OCI-LY7 (cell line): Measurements from ENCODE around the gene MAN2C1. TPM values are rescaled to one million over a fixed set of nuclear protein-coding genes. Genes with fewer than 3 reads are reported as not detected.
"Not testable (repeated sequence)": the region's sequence is repeated elsewhere in the genome, so short reads cannot be mapped to it uniquely, and the experiment has no call there.

Experiments
- BruUV-seq: library from RNA; stranded (reverse); fragments of 400-500 nt; replicated peaks from 2 replicates; lab custom pipeline; 2021; lab: Mats Ljungman, UMichigan
- CTCF ChIA-PET: fragments of 300-600 bp; sonication (Branson Sonifier 250); formaldehyde crosslinking; loops from one replicate; lab custom pipeline; 2022; ENCODE audit warnings: antibody characterized with exemption; ENCODE audit not compliant: unreplicated experiment; lab: Charles Lee
- POLR2A ChIA-PET: fragments of 300-600 bp; sonication (Branson Sonifier 250); formaldehyde crosslinking; loops from one replicate; lab custom pipeline; 2022; ENCODE audit warnings: antibody characterized with exemption; lab: Charles Lee
- DNase-seq: peaks from one replicate; pipeline ENCODE4 v3.0.0-alpha.2; 2015; ENCODE audit warnings: low spot score
- H2AFZ ChIP-seq: fragments of 200-600 bp; sonication (generic), shearing (Covaris generic); 2 replicates; pipeline ENCODE4 v1.6.1; 2014; ENCODE audit warnings: mild to moderate bottlenecking, antibody characterized with exemption, low read length, moderate library complexity
- H3K27ac ChIP-seq: fragments of 200-600 bp; sonication (generic); 2 replicates; pipeline ENCODE4 v1.5.1; 2014; ENCODE audit warnings: mixed run types, low read depth, mild to moderate bottlenecking, moderate library complexity, low read length, inconsistent platforms; ENCODE audit not compliant: poor library complexity, severe bottlenecking
- H3K36me3 ChIP-seq: fragments of 200-600 bp; sonication (generic); 2 replicates; pipeline ENCODE4 v1.6.1; 2014; ENCODE audit warnings: mild to moderate bottlenecking, antibody characterized with exemption, low read length, moderate library complexity, mixed read lengths; ENCODE audit not compliant: insufficient read depth
- H3K4me1 ChIP-seq: fragments of 200-600 bp; sonication (generic); 2 replicates; pipeline ENCODE4 v1.5.1; 2014; ENCODE audit warnings: mild to moderate bottlenecking, low read length; ENCODE audit not compliant: insufficient read depth, poor library complexity, severe bottlenecking
- H3K4me2 ChIP-seq: fragments of 200-600 bp; sonication (generic); 2 replicates; pipeline ENCODE4 v1.6.1; 2014; ENCODE audit warnings: mild to moderate bottlenecking, low read length
- H3K4me3 ChIP-seq: fragments of 200-600 bp; sonication (generic); 2 replicates; pipeline ENCODE4 v1.5.1; 2014; ENCODE audit warnings: mild to moderate bottlenecking, low read depth, low read length; ENCODE audit not compliant: poor library complexity, severe bottlenecking
- H3K79me2 ChIP-seq: fragments of 200-600 bp; sonication (generic); 2 replicates; pipeline ENCODE4 v1.6.1; 2016; ENCODE audit warnings: low read depth, mild to moderate bottlenecking, low read length, moderate library complexity, mixed read lengths; ENCODE audit not compliant: insufficient read depth
- H3K9me2 ChIP-seq: fragments of 200-600 bp; sonication (generic); 2 replicates; pipeline ENCODE4 v1.6.1; 2016; ENCODE audit warnings: mild to moderate bottlenecking, low read length, mixed read lengths; ENCODE audit not compliant: insufficient read depth
- H3K9me3 ChIP-seq: fragments of 200-600 bp; sonication (generic); 2 replicates; pipeline ENCODE4 v1.6.1; 2014; ENCODE audit warnings: mild to moderate bottlenecking, mixed run types, low read length, mixed read lengths
- H4K20me1 ChIP-seq: fragments of 200-600 bp; sonication (generic); 2 replicates; pipeline ENCODE4 v1.6.1; 2014; ENCODE audit warnings: mild to moderate bottlenecking, antibody characterized with exemption, low read length, moderate library complexity, mixed read lengths; ENCODE audit not compliant: insufficient read depth
- CTCF ChIP-seq: fragments of 200-600 bp; sonication (generic); conservative IDR thresholded peaks from 2 replicates; pipeline ENCODE4 v1.5.1; 2014; ENCODE audit warnings: mild to moderate bottlenecking, antibody characterized with exemption, low read length, moderate library complexity, mixed read lengths
- EZH2phosphoT487 ChIP-seq: fragments of 200-600 bp; sonication (generic); IDR thresholded peaks from 2 replicates; pipeline ENCODE4 v1.6.1; 2018; ENCODE audit warnings: low read depth, borderline replicate concordance, mild to moderate bottlenecking, mixed run types, antibody characterized with exemption, low read length, moderate library complexity, mixed read lengths
- intact Hi-C: fragments of 100-400 bp; cut with micrococcal nuclease; formaldehyde crosslinking; loops from one replicate; pipeline ENCODE4 v1.10.0; 2022; ENCODE audit not compliant: unreplicated experiment
- total RNA-seq, 2 experiments: library from RNA; depleted of rRNA in 1 of 2; stranded (reverse); fragments of >200 nt in 1 of 2; shearing (Covaris generic) in 1 of 2; gene quantifications; 2 replicates each; pipeline ENCODE4 v1.2.3, GENCODE V29; 2014 to 2022

The MAN2C1 gene
- total RNA-seq, 2 experiments from 2014 or later, result 98.8 to 141 TPM

- ChIA-PET POLR2A (no interaction called here), CTCF (interaction anchor here (0.6 kb wide), 1 partner anchor 357 kb away, joined by 5 read pairs; no protein-coding TSS in a partner anchor)
- TF ChIP-seq EZH2phosphoT487 (no peak), CTCF (no peak)
- Histone ChIP-seq H3K79me2 (no peaks in the 10 kb centered on the region), H3K4me3 (no peak overlapping the region), H2AFZ (no peak overlapping the region), H3K9me2 (no peaks in the 10 kb centered on the region), H3K9me3 (no peaks in the 10 kb centered on the region), H3K27ac (no peak overlapping the region), H3K4me1 (no peaks in the 10 kb centered on the region), H3K36me3 (no peaks in the 10 kb centered on the region), H4K20me1 (no peaks in the 10 kb centered on the region), H3K4me2 (no peak overlapping the region)
- no peak for DNase-seq
- intact Hi-C loops, result no loop called here
- BruUV-seq, result no TSS peak
Measured at GRCh38 chr15:75327005-75327404, 41.4 kb downstream of the MAN2C1 start.

GRCh38 chr15:75325922-75326321, 42.5 kb downstream of the MAN2C1 start:
- POLR2A ChIA-PET, result no interaction called here
- CTCF ChIA-PET, result no interaction called here
- Histone ChIP-seq H4K20me1 (no peaks in the 10 kb centered on the region), H3K4me2 (no peak overlapping the region), H3K9me2 (no peaks in the 10 kb centered on the region), H2AFZ (no peak overlapping the region), H3K4me3 (no peak overlapping the region), H3K36me3 (no peaks in the 10 kb centered on the region), H3K79me2 (no peaks in the 10 kb centered on the region), H3K4me1 (no peaks in the 10 kb centered on the region), H3K9me3 (no peaks in the 10 kb centered on the region), H3K27ac (no peak overlapping the region)
- DNase-seq, result no peak
- intact Hi-C loops, result no loop called here
- BruUV-seq, result no TSS peak
- no peak for TF ChIP-seq EZH2phosphoT487
- TF ChIP-seq CTCF, result no peak

GRCh38 chr15:75321711-75322110, 46.7 kb downstream of the MAN2C1 start:
- DNase-seq, result no peak
- no peak overlapping the region for H2AFZ ChIP-seq
- no peaks in the 10 kb centered on the region for H3K9me3 ChIP-seq
- H3K4me2 ChIP-seq, result no peak overlapping the region
- no peaks in the 10 kb centered on the region for H3K36me3 ChIP-seq
- BruUV-seq, result no TSS peak
- H3K9me2 ChIP-seq, result no peaks in the 10 kb centered on the region
- H3K4me3 ChIP-seq, result no peak overlapping the region
- ChIA-PET CTCF (no interaction called here), POLR2A (interaction anchor here (0.6 to 0.8 kb wide), 2 partner anchors 93 to 132 kb away, joined by 3 read pairs; no protein-coding TSS in a partner anchor)
- no peak for TF ChIP-seq EZH2phosphoT487
- H4K20me1 ChIP-seq, result no peaks in the 10 kb centered on the region
- no peaks in the 10 kb centered on the region for H3K4me1 ChIP-seq
- intact Hi-C loops, result no loop called here
- H3K27ac ChIP-seq, result no peak overlapping the region
- H3K79me2 ChIP-seq, result no peaks in the 10 kb centered on the region

- DNase-seq, intact Hi-C loops, H3K4me3 ChIP-seq, H2AFZ ChIP-seq, H4K20me1 ChIP-seq, H3K9me3 ChIP-seq, POLR2A ChIA-PET, H3K79me2 ChIP-seq, CTCF ChIA-PET, H3K36me3 ChIP-seq, H3K27ac ChIP-seq, BruUV-seq, H3K4me1 ChIP-seq, H3K9me2 ChIP-seq, H3K4me2 ChIP-seq: not testable (repeated sequence)
Measured at GRCh38 chr15:75319231-75319897, 49.0 kb downstream of the MAN2C1 start.
